ENCODE data around the gene CFAP97. TPM values are rescaled to one million over a fixed set of nuclear protein-coding genes. Genes with fewer than 3 reads are reported as not detected.

The CFAP97 gene
- total RNA-seq, 5 donors from 2014 or later (not counting 1 experiment from before 2014, with no cell fraction given) = 29.8 to 35.3 (median 31.8) TPM

GRCh38 chr4:185225940-185226339 is 22.1 kb upstream of the CFAP97 start:
- CTCF ChIA-PET = interaction anchor here (0.5 to 0.7 kb wide), 3 partner anchors 21 to 30 kb away, joined by 3 read pairs; no protein-coding TSS in a partner anchor
- no peak overlapping the region for H3K4me3 ChIP-seq (ENCODE audit: control insufficient read depth in 1 of 2, extremely low read depth in 1 of 2, low read length in 1 of 2)
- DNase-seq (no peak), ATAC-seq (replicated peaks in 1 of 4) (no peak)
- H3K36me3 ChIP-seq (ENCODE audit: control insufficient read depth in 2 of 2, extremely low read depth in 1 of 2, insufficient read depth in 1 of 2, low read length in 1 of 2) = no peaks in the 10 kb centered on the region
- Mint-ChIP-seq H3K4me1 (peaks cover 9 to 12% (median 10%) of the 10 kb centered on the region in 3 donors), H3K27ac (no peak overlapping the region), H3K4me3 (no peak overlapping the region), H3K36me3 (peaks cover 11% of the 10 kb centered on the region), H3K9me3 (peaks cover 0 to 6% (median 0%) of the 10 kb centered on the region in 3 donors), H3K27me3 (no peaks in the 10 kb centered on the region)
- H3K27ac ChIP-seq (ENCODE audit: low read length) = no peak overlapping the region
- H3K4me1 ChIP-seq (ENCODE audit: control insufficient read depth in 1 of 2, extremely low read depth in 1 of 2, insufficient read depth in 2 of 2, low read length in 2 of 2) = peaks cover 0 to 3% of the 10 kb centered on the region in 2 experiments
- no peaks in the 10 kb centered on the region for H3K27me3 ChIP-seq (replicated peaks in 1 of 2; ENCODE audit: control insufficient read depth in 2 of 2, extremely low read depth in 1 of 2, insufficient read depth in 2 of 2, low read length in 1 of 2)
- POLR2A ChIA-PET = no interaction called here
- no peaks in the 10 kb centered on the region for H3K9me3 ChIP-seq
- 92% methylated on average over 4 of the region's 6 CpGs for WGBS (ENCODE audit: insufficient coverage)

- no peak for DNase-seq
- CTCF ChIA-PET = no interaction called here
- H3K9me3 ChIP-seq = no peaks in the 10 kb centered on the region
- no peak overlapping the region for H3K4me3 Mint-ChIP-seq
- peaks cover 13 to 16% (median 14%) of the 10 kb centered on the region in 3 donors for H3K4me1 Mint-ChIP-seq
- no peak overlapping the region for H3K4me3 ChIP-seq (ENCODE audit: control insufficient read depth in 1 of 2, extremely low read depth in 1 of 2, low read length in 1 of 2)
- H3K27me3 Mint-ChIP-seq = no peaks in the 10 kb centered on the region
- no peak overlapping the region for H3K27ac Mint-ChIP-seq
- peaks cover 11% of the 10 kb centered on the region for H3K36me3 Mint-ChIP-seq
- POLR2A ChIA-PET = no interaction called here
- H3K27me3 ChIP-seq (replicated peaks in 1 of 2; ENCODE audit: control insufficient read depth in 2 of 2, extremely low read depth in 1 of 2, insufficient read depth in 2 of 2, low read length in 1 of 2) = no peaks in the 10 kb centered on the region
- H3K9me3 Mint-ChIP-seq = peaks cover 0 to 6% (median 0%) of the 10 kb centered on the region in 3 donors
- H3K36me3 ChIP-seq (ENCODE audit: control insufficient read depth in 2 of 2, extremely low read depth in 1 of 2, insufficient read depth in 1 of 2, low read length in 1 of 2) = no peaks in the 10 kb centered on the region
- H3K27ac ChIP-seq (ENCODE audit: low read length) = no peak overlapping the region
- no peak for ATAC-seq (replicated peaks in 1 of 4)
- peaks cover 0 to 3% of the 10 kb centered on the region in 2 experiments for H3K4me1 ChIP-seq (ENCODE audit: control insufficient read depth in 1 of 2, extremely low read depth in 1 of 2, insufficient read depth in 2 of 2, low read length in 2 of 2)
Measured at GRCh38 chr4:185224597-185224996, 20.8 kb upstream of the CFAP97 start.

GRCh38 chr4:185222598-185222997 is 18.8 kb upstream of the CFAP97 start:
- POLR2A ChIA-PET = interaction anchor here in 1 of 2 donors (0.5 to 0.6 kb wide), 3 partner anchors 13 to 34 kb away, joined by 5 to 6 read pairs (median 5); no protein-coding TSS in a partner anchor

DNA sequence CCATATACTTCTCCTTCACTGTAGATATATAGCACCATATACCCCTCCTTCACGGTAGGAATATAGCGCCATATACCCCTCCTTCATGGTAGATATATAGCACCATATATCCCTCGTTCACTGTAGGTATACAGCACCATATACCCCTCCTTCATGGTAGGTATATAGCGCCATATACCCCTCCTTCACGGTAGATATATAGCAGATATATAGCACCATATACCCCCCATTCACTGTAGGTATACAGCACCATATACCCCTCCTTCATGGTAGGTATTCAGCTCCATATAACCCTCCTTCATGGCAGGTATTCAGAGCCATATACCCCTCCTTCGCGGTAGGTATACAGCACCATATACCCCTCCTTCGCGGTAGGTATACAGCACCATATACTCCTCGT is 18.1 kb upstream of the CFAP97 start:
- H3K9me3 ChIP-seq = no peaks in the 10 kb centered on the region
- Mint-ChIP-seq H3K4me1 (peaks cover 16 to 26% (median 26%) of the 10 kb centered on the region in 3 donors), H3K9me3 (peaks cover 0 to 6% (median 0%) of the 10 kb centered on the region in 3 donors), H3K27me3 (no peaks in the 10 kb centered on the region), H3K27ac (no peak overlapping the region), H3K4me3 (no peak overlapping the region), H3K36me3 (peaks cover 11% of the 10 kb centered on the region)
- H3K27ac ChIP-seq (ENCODE audit: low read length) = no peak overlapping the region
- ChIA-PET POLR2A (no interaction called here), CTCF (no interaction called here)
- no peak overlapping the region for H3K4me3 ChIP-seq (ENCODE audit: control insufficient read depth in 1 of 2, extremely low read depth in 1 of 2, low read length in 1 of 2)
- H3K4me1 ChIP-seq (ENCODE audit: control insufficient read depth in 1 of 2, extremely low read depth in 1 of 2, insufficient read depth in 2 of 2, low read length in 2 of 2) = no peaks in the 10 kb centered on the region
- no peaks in the 10 kb centered on the region for H3K36me3 ChIP-seq (ENCODE audit: control insufficient read depth in 2 of 2, extremely low read depth in 1 of 2, insufficient read depth in 1 of 2, low read length in 1 of 2)
- DNase-seq = no peak
- ATAC-seq (replicated peaks in 1 of 4) = no peak
- no peaks in the 10 kb centered on the region for H3K27me3 ChIP-seq (replicated peaks in 1 of 2; ENCODE audit: control insufficient read depth in 2 of 2, extremely low read depth in 1 of 2, insufficient read depth in 2 of 2, low read length in 1 of 2)
- 76% methylated on average over 10 of the region's 10 CpGs for WGBS (ENCODE audit: insufficient coverage)

More at GRCh38 chr4:185222598-185222997, 18.8 kb upstream of the CFAP97 start:
- Histone ChIP-seq H3K9me3 (no peaks in the 10 kb centered on the region), H3K36me3 (ENCODE audit: control insufficient read depth in 2 of 2, extremely low read depth in 1 of 2, insufficient read depth in 1 of 2, low read length in 1 of 2) (no peaks in the 10 kb centered on the region), H3K4me1 (ENCODE audit: control insufficient read depth in 1 of 2, extremely low read depth in 1 of 2, insufficient read depth in 2 of 2, low read length in 2 of 2) (peaks cover 0 to under 1% of the 10 kb centered on the region in 2 experiments), H3K27ac (ENCODE audit: low read length) (no peak overlapping the region), H3K4me3 (ENCODE audit: control insufficient read depth in 1 of 2, extremely low read depth in 1 of 2, low read length in 1 of 2) (no peak overlapping the region), H3K27me3 (replicated peaks in 1 of 2; ENCODE audit: control insufficient read depth in 2 of 2, extremely low read depth in 1 of 2, insufficient read depth in 2 of 2, low read length in 1 of 2) (no peaks in the 10 kb centered on the region)
- Mint-ChIP-seq H3K4me1 (peaks cover 14 to 22% (median 22%) of the 10 kb centered on the region in 3 donors), H3K27me3 (no peaks in the 10 kb centered on the region), H3K9me3 (peaks cover 0 to 6% (median 0%) of the 10 kb centered on the region in 3 donors), H3K4me3 (no peak overlapping the region), H3K36me3 (peaks cover 11% of the 10 kb centered on the region), H3K27ac (no peak overlapping the region)
- CTCF ChIA-PET = interaction anchor here in 1 of 2 donors (0.6 kb wide), 1 partner anchor 31 kb away, joined by 3 read pairs; no protein-coding TSS in a partner anchor
- ATAC-seq (replicated peaks in 1 of 4) (no peak), DNase-seq (no peak)

DNA sequence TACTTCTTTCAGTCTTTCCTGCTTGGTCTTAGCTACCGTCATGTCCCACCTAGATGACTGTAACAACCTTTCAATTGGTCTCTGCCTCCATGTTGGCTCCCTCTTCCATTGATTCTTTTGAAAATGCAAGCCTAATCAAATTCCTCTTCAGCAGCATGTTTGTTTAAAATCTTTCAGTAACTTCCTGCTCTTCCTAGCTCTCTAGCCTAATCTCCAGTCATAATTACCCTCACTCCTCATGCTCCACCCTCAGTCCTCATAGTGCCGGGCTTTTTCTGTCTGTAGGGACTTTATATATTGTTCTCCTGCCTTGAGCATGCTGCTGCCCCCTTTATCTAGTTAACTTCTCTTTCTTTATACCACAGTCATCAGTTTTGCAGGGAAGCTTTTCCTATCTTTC is 17.7 kb upstream of the CFAP97 start:
- Mint-ChIP-seq H3K36me3 (peaks cover 11% of the 10 kb centered on the region), H3K4me3 (no peak overlapping the region), H3K27ac (no peak overlapping the region), H3K9me3 (peaks cover 0 to 6% (median 0%) of the 10 kb centered on the region in 3 donors), H3K27me3 (no peaks in the 10 kb centered on the region), H3K4me1 (peaks cover 16 to 29% (median 28%) of the 10 kb centered on the region in 3 donors)
- no peak for ATAC-seq (replicated peaks in 1 of 4)
- Histone ChIP-seq H3K4me1 (ENCODE audit: control insufficient read depth in 1 of 2, extremely low read depth in 1 of 2, insufficient read depth in 2 of 2, low read length in 2 of 2) (no peaks in the 10 kb centered on the region), H3K27me3 (replicated peaks in 1 of 2; ENCODE audit: control insufficient read depth in 2 of 2, extremely low read depth in 1 of 2, insufficient read depth in 2 of 2, low read length in 1 of 2) (no peaks in the 10 kb centered on the region), H3K9me3 (no peaks in the 10 kb centered on the region), H3K36me3 (ENCODE audit: control insufficient read depth in 2 of 2, extremely low read depth in 1 of 2, insufficient read depth in 1 of 2, low read length in 1 of 2) (no peaks in the 10 kb centered on the region), H3K4me3 (ENCODE audit: control insufficient read depth in 1 of 2, extremely low read depth in 1 of 2, low read length in 1 of 2) (no peak overlapping the region), H3K27ac (ENCODE audit: low read length) (no peak overlapping the region)
- WGBS (ENCODE audit: insufficient coverage) = 96% methylated on average over 2 of the region's 2 CpGs
- CTCF ChIA-PET = interaction anchor here in 1 of 2 donors (0.6 kb wide), 1 partner anchor 498 kb away, joined by 4 read pairs; no protein-coding TSS in a partner anchor
- POLR2A ChIA-PET = interaction anchor here (0.6 to 0.7 kb wide), 2 partner anchors 33 to 231 kb away, joined by 4 to 5 read pairs; no protein-coding TSS in a partner anchor
- DNase-seq = no peak

GRCh38 chr4:185219551-185220344 is 15.9 kb upstream of the CFAP97 start:
- WGBS (ENCODE audit: insufficient coverage) = no CpG with 5 or more reads among the region's 3 CpGs
- Mint-ChIP-seq H3K27ac (no peak overlapping the region), H3K9me3 (peaks cover 0 to 6% (median 0%) of the 10 kb centered on the region in 3 donors), H3K4me1 (peaks cover 17 to 30% (median 30%) of the 10 kb centered on the region in 3 donors), H3K36me3 (peaks cover 11% of the 10 kb centered on the region), H3K27me3 (no peaks in the 10 kb centered on the region), H3K4me3 (no peak overlapping the region)
- no peaks in the 10 kb centered on the region for H3K36me3 ChIP-seq (ENCODE audit: control insufficient read depth in 2 of 2, extremely low read depth in 1 of 2, insufficient read depth in 1 of 2, low read length in 1 of 2)
- CTCF ChIA-PET = interaction anchor here in 1 of 2 donors (0.7 to 1.8 kb wide), 3 partner anchors 10 to 20 kb away, joined by 4 to 5 read pairs (median 5); partner anchors contain the start of gene SNX25
- no peak overlapping the region for H3K27ac ChIP-seq (ENCODE audit: low read length)
- POLR2A ChIA-PET = interaction anchor here (0.6 kb wide), 3 partner anchors 27 to 987 kb away, joined by 3 to 10 read pairs (median 10); no protein-coding TSS in a partner anchor
- no peaks in the 10 kb centered on the region for H3K27me3 ChIP-seq (replicated peaks in 1 of 2; ENCODE audit: control insufficient read depth in 2 of 2, extremely low read depth in 1 of 2, insufficient read depth in 2 of 2, low read length in 1 of 2)
- H3K9me3 ChIP-seq = no peaks in the 10 kb centered on the region
- no peak overlapping the region for H3K4me3 ChIP-seq (ENCODE audit: control insufficient read depth in 1 of 2, extremely low read depth in 1 of 2, low read length in 1 of 2)
- ATAC-seq (replicated peaks in 1 of 4) = no peak
- no peaks in the 10 kb centered on the region for H3K4me1 ChIP-seq (ENCODE audit: control insufficient read depth in 1 of 2, extremely low read depth in 1 of 2, insufficient read depth in 2 of 2, low read length in 2 of 2)
- DNase-seq = no peak
